ENCODE data around the gene ZNF423.

The ZNF423 gene

DNA sequence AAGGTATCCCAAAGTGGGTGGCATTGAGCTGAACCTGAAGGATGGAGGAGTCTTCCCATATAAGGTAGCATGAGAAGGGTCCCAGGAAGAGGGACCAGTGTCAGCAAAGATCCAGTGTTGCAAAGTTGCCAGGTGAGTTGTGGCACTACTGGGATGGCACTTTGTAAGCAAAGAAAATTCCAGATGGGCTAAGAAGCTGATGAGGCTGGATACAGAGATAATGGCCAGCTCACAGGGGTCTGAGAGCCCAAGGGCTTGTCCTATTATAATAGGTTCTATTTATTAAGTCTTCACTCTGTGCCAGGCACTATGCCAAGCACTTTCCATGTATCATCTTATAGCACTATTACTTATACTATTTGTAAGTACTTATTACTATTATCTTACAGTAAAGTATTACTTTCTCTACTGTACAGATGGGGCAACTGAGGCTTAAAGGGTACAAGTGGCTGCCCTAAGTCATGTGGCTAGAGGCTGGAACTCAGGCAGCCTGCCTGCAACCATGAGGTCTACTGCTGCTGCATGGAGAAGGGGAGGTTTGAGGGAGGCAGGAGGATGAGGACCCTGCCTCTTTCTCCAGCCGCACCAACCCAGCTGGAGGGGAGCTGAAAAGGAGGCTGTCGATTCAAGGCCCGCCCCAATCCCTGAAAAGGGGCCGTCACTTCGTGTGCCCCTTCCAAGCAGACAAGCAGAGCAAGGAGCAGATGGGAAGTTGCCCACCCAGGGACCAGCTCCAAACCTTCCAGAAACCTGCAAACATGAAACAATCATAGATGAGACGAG lies 395.8 kb downstream of the ZNF423 start:
- in situ Hi-C loops (cut with HindIII; ENCODE audit: low pct_unique_long_range_greater_than_20kb, low sequenced_read_pairs), result no loop called here
- no peak for TF ChIP-seq JUND (IDR thresholded peaks at IDR 0.05; ENCODE audit: low read depth)
- DNase-seq (ENCODE audit: low read depth in 1 of 2, low spot score in 1 of 2), result no peak

DNA sequence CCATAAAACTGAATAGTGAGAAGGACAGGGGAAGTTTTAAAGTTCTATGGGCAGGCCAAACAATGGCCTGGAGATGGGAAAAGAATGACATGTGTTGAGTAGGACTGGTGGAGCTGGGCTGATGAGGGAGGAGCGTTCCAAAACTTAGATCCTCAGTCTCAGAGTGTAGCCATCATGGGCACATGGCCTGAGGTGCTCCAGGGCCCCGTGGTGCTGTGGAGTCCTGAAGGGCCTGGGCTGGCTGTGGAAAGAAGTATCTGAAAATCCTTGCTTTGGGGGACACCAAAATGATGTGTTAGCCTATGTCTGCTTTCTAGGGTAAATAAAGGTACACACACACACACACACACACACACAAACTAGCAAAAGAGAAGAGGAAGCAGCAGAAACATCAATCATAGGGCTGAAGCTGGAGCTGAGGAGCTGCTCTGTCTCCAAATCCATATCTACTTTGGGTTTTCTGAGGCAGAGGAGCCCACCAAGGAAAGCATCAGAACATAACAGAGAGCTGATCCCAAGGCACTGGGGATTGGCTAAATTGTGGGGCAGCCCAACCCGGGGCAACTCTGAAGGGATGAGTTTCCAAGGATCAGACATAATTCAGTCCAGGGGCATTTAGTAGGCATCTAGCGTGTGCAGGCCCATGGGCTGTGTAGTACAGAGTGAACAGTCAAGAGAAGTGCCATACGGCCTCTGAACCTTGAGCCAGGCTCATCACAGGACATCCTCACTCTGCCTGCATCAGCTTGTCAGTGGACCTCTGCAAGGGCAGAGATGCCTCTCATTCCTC lies 397.1 kb downstream of the ZNF423 start:
- DNase-seq (ENCODE audit: low read depth in 1 of 2, low spot score in 1 of 2), result no peak
- in situ Hi-C loops (cut with HindIII; ENCODE audit: low pct_unique_long_range_greater_than_20kb, low sequenced_read_pairs), result no loop called here
- no peak for TF ChIP-seq JUND (IDR thresholded peaks at IDR 0.05; ENCODE audit: low read depth)

DNA sequence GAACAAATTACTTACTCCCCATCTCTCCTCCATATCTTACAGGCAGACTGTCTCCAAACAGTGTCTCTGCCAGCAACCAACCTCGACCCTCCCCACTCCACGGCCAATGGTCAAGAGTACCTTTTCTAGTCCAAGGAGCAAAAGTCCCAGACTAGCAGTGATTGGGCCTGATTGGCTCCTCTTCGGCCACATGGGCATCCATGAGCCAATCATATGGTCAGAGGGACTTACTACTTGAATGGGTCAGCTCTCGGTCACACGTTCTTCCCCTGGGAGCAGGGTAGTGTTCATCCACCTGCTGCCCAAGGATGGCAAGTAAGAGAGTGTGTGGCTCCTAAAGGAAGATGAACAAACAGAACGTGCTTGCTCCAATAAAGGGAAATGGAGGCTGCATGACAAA lies 397.7 kb downstream of the ZNF423 start:
- TF ChIP-seq JUND (IDR thresholded peaks at IDR 0.05; ENCODE audit: low read depth), result no peak
- in situ Hi-C loops (cut with HindIII; ENCODE audit: low pct_unique_long_range_greater_than_20kb, low sequenced_read_pairs), result no loop called here
- DNase-seq (ENCODE audit: low read depth in 1 of 2, low spot score in 1 of 2), result no peak

DNA sequence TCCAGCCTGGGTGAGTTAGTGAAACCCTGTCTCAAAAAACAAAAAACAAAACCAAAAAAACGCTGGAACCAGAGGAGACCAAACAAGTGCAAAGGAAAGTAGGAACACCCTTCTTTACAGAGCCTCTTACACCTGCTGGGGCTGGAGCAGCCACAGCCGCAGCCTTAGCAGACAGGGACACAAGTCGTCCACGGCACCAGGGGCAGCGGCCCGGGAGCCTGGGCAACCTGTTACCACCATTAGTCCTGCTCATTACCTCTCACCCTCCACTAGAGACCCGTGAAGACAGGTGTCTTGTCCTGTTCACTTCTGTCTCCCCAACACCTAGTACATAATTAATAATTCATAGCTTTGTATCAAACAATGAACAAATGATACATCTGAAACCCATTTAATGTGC lies 398.7 kb downstream of the ZNF423 start:
- in situ Hi-C loops (cut with HindIII; ENCODE audit: low pct_unique_long_range_greater_than_20kb, low sequenced_read_pairs), result no loop called here
- DNase-seq (ENCODE audit: low read depth in 1 of 2, low spot score in 1 of 2), result no peak
- no peak for TF ChIP-seq JUND (IDR thresholded peaks at IDR 0.05; ENCODE audit: low read depth)

DNA sequence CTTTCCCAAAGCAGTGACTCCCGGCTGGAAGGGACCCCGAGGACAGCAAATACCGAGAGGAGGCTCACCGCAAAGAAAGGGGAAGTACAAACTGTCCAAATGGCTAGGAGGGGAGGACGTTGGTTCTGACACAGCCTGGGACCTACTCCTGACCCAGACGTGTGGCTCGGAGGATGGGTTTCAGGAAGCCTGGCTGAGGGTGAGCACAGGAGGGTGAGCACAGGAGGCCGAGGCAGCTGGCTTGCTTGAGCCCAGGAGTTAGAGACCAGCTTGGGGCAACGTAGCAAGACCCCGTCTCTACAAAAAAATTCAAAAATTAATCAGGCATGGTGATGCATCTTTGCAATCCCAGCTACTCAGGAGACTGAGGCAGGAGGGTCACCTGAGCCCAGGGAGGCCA lies 399.1 kb downstream of the ZNF423 start:
- no peak for DNase-seq (ENCODE audit: low read depth in 1 of 2, low spot score in 1 of 2)
- in situ Hi-C loops (cut with HindIII; ENCODE audit: low pct_unique_long_range_greater_than_20kb, low sequenced_read_pairs), result no loop called here
- no peak for TF ChIP-seq JUND (IDR thresholded peaks at IDR 0.05; ENCODE audit: low read depth)

DNA sequence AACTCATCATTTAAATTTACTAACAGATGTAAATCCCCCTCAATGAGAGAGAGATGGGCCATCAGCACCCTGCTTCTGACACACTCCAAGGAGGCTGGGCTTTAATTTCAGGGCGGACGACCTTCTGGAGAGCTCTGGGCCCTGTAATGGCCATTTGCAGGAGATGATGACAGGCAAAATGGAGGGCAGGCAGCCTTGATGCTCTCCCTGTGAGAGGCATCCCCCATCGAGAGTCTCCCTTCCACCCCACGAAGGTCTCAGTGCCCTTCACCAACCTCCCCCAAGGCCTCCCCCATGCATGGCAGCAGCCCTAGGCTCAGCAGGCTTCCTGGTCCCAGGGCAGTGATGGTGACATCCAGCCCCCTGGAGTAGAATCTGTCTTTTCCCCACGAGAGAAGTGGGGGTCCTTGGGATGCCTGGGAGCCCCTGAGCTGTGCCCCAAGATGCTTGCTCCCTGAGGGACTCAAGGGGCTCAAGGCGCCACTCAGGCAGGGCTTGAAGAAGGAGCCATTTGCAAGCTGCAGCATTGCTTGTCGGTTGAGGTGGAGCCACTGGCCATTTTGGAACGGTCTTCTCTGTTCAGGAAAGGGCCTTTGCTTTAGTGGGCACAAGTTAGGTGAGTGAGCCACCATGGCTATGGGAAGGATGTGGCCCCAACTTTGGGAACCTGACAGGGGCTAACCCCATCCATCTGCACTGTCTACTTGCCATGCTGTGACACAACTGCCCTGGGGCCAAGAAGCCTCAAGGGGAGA lies 399.7 kb downstream of the ZNF423 start:
- in situ Hi-C loops (cut with HindIII; ENCODE audit: low pct_unique_long_range_greater_than_20kb, low sequenced_read_pairs), result no loop called here
- DNase-seq (ENCODE audit: low read depth in 1 of 2, low spot score in 1 of 2), result no peak
- TF ChIP-seq JUND (IDR thresholded peaks at IDR 0.05; ENCODE audit: low read depth), result no peak

DNA sequence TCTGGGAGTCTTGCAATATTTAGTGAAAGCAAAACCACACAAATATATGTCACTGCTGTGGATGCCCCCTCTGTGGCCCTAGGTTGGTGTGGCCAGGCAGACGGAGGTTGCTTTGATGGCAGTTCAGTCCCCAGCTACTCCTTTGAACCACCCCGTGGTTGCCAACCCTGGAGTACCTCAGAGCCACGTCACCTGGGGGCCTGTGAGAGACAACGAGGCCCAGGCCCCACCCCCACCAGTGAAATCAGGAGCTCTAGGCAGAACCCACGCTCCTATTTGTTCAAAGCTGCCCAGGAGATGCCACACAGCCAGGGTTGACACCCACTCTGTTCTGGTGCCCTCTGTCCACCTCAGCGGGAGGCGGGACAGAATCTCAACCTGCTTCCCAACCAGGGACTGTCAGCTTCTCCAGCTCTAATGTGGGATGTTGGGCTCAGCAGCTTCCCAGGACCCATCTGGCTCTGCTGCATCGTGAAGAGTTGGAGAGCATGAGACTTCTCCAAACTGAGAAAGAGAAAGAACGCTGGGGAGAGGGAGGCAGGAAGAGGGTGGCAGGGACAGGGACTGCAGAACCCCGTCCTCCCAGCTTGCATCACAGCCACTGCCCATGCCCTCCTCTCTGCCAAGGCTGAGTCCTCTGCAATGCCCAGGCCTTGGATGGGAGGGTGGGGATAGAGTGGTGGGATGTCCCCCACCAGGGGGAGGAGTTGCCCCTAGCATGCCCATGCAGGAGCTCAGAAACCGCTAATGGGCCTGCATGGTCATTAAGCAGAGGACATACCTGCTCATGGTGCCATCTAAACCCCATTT lies 400.5 kb downstream of the ZNF423 start:
- in situ Hi-C loops (cut with HindIII; ENCODE audit: low pct_unique_long_range_greater_than_20kb, low sequenced_read_pairs), result no loop called here
- DNase-seq (ENCODE audit: low read depth in 1 of 2, low spot score in 1 of 2), result no peak
- no peak for TF ChIP-seq JUND (IDR thresholded peaks at IDR 0.05; ENCODE audit: low read depth)

DNA sequence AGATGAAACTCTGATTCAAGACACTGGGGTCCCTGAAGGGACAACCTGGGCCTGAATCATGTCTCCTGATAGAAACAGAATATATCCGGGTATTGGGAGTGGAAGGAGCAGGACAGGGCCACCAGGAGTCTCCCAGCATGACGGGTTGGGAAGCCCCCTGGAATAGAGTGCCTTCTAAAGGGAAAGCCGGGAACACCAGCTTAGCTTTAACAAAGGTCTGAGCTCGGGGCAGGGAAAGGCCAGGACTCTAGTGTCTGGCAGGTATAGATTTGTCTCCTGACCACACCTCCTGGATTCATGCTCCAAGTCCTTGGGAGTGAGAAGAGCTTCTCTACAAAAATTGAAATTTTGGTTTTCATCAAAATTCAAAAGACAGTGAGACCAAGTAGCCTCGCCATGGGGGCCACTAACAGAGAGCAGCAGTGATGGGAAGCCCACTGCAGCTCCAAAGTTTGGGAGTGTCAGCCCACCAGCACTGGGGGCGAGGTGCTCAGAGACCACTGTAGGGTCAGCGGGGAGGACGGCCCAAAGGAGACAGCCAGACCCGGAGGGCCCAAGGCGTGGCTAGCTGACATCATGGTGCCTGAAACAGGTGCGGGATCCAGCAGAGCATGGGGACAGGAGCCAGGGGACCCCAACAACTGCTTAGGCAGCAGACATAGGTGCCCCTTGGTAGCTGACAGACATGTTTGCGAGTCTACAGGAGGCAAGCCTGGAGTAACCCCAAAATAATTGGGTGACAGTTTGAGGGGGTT lies 401.3 kb downstream of the ZNF423 start:
- in situ Hi-C loops (cut with HindIII; ENCODE audit: low pct_unique_long_range_greater_than_20kb, low sequenced_read_pairs), result no loop called here

DNA sequence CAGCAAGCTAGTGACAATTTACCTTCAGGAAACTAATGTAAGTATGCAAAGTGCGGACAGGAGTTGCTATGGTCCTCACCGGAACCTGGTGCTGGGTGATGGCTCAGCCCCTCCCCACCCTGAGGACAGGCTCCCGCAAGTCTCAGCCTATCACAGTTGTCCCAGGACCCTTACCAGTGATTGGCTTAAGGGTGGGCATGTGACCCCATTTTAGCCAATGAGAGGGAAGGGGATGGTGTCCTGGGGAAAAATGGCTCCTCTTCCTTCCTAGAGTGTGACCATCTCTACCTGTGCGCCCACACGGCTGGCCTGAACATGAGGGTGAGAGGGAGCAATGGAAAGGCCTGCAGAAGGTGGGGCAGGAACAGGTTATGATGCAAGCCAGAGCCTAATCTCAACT lies 401.9 kb downstream of the ZNF423 start:
- in situ Hi-C loops (cut with HindIII; ENCODE audit: low pct_unique_long_range_greater_than_20kb, low sequenced_read_pairs), result no loop called here
- no peak for DNase-seq (ENCODE audit: low read depth in 1 of 2, low spot score in 1 of 2)
- TF ChIP-seq JUND (IDR thresholded peaks at IDR 0.05; ENCODE audit: low read depth), result no peak

More for the DNA sequence above, 401.3 kb downstream of the ZNF423 start:
- no peak for TF ChIP-seq JUND (IDR thresholded peaks at IDR 0.05; ENCODE audit: low read depth)
- DNase-seq (ENCODE audit: low read depth in 1 of 2, low spot score in 1 of 2), result no peak

DNA sequence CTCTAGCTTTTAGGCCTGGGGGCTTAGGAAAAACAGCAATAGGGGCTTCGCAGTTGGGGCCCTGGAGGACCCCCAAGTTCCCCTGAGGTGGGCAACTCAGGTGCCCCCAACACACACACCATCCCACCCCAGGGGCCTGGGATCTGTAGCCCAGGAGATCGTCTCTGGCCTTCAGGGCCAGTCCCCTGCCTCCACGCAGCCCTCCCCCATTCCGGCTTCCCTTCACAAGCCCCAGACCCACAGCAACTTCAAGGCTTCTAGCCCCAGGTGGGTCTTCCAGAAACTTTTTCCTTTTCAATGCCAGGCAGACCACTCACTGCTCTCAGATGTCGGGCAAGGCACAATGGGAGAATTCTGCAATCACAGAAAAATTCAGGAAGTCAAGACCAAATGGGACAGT lies 402.9 kb downstream of the ZNF423 start:
- TF ChIP-seq JUND (IDR thresholded peaks at IDR 0.05; ENCODE audit: low read depth), result no peak
- in situ Hi-C loops (cut with HindIII; ENCODE audit: low pct_unique_long_range_greater_than_20kb, low sequenced_read_pairs), result no loop called here
- DNase-seq (ENCODE audit: low read depth in 1 of 2, low spot score in 1 of 2), result no peak

DNA sequence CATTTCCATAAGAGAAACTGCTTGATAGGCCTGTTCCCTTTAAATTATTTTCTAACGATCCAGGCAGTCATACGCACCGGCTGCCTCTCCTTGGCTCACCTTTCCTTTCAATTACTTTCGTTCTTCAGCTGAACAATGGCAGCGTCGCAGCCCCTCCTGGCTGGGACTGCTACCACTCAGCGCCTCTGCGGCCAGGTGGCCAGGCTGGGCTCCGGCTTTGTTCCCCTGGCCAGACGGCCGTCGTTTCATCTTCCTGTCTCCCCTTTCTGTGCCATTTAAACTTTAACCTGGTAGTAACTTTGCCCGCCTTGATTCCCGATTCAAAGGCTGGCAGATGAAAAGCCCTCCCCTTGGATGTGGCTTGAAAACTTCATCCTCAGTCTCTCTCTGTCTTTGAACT lies 403.3 kb downstream of the ZNF423 start:
- in situ Hi-C loops (cut with HindIII; ENCODE audit: low pct_unique_long_range_greater_than_20kb, low sequenced_read_pairs), result no loop called here

More for the DNA sequence above, 403.3 kb downstream of the ZNF423 start:
- no peak for DNase-seq (ENCODE audit: low read depth in 1 of 2, low spot score in 1 of 2)
- TF ChIP-seq JUND (IDR thresholded peaks at IDR 0.05; ENCODE audit: low read depth), result no peak

All from T47D (cell line).